Right cardiac atrium (tissue), 5 donors: ENCODE data around the gene EPHA4. TPM values are rescaled to one million over a fixed set of nuclear protein-coding genes. Genes with fewer than 3 reads are reported as not detected.

Experiments
- ATAC-seq, 2 donors: fragments of 200-7000 bp; cut with Tn5 transposase; one replicate each; pipeline versions ENCODE4 v1.8.0 to v1.9.1; 2020; ENCODE audit warnings: moderate library complexity in 2 of 2, mild to moderate bottlenecking in 1 of 2
- DNase-seq, 3 donors: peaks; one replicate each; pipeline ENCODE4 v3.0.0-alpha.2; 2020
- H3K27ac ChIP-seq: one replicate; pipeline ENCODE4 v1.5.1; 2013; ENCODE audit warnings: mild to moderate bottlenecking, low read length, control low read depth, moderate library complexity
- H3K27me3 ChIP-seq: one replicate; pipeline ENCODE4 v1.6.1; 2013; ENCODE audit not compliant: control insufficient read depth, insufficient read depth
- H3K4me1 ChIP-seq: one replicate; pipeline ENCODE4 v1.6.1; 2013; ENCODE audit warnings: low read length; ENCODE audit not compliant: control insufficient read depth, insufficient read depth
- H3K4me3 ChIP-seq: one replicate; pipeline ENCODE4 v1.5.1; 2013; ENCODE audit warnings: low read length, control low read depth
- H3K9me3 ChIP-seq: one replicate; pipeline ENCODE4 v1.6.1; 2013; ENCODE audit warnings: low read length; ENCODE audit not compliant: control insufficient read depth
- WGBS: extraction: QIAGEN DNeasy Blood & Tissue Kit; methylation state at CpG from one replicate; pipeline ENCODE4 v1.1.7; 2013; 5-methylcytosine and 5-hydroxymethylcytosine counted together
- intact Hi-C, 4 donors: fragments of 100-400 bp; cut with DNase I; formaldehyde crosslinking; loops; one replicate each; pipeline versions ENCODE4 v1.11.0 to v1.14.0; 2022 to 2023
- polyA plus RNA-seq: library from polyadenylated mRNA; stranded (reverse); fragments of 200-250 nt; gene quantifications from one replicate; pipeline ENCODE4 v1.2.3, GENCODE V29; 2013
- total RNA-seq, 4 donors: library from RNA; stranded (reverse); fragmentation: NEBNext Ultra II Directional; extraction: Animal tissue kit (Norgen Biotek cat#: 25700); gene quantifications; one replicate each; pipeline ENCODE4 v1.2.1, GENCODE V29; 2021
- donor health status: healthy with polysubstance abuse.
- donor health status: DM: no; HTN: yes; CAD: no.
- donor health status: DM: no; HTN: no; CAD: no.
- donor health status: DM: no; HTN: yes; CAD: no; lungs with severe emphysema.
- donor health status: DM: yes; HTN: yes; CAD: no.

The EPHA4 gene
- total and polyA plus RNA-seq, 5 donors = 25.9 to 110 (median 102) TPM

DNA sequence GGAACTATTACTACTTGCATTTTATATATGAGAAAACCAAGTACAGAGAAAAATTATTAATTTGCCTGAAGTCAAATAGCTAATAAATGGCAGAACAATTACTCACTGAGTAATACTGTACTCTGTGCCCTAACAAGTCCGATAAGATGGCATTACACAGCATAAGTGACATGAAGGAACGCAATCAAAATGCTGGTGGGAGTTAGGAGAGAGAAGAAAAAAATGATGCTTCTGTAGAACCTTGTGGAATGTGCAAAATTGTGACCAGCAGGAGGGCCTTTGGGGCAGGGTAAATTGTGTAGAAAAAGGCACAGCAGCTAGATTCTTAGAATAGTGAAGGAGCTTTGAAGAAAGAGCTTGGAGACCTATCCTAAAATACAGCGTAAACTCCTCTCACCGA lies 32.9 kb downstream of the EPHA4 start:
- H3K27me3 ChIP-seq = no peaks in the 10 kb centered on the region
- no peaks in the 10 kb centered on the region for H3K9me3 ChIP-seq
- H3K27ac ChIP-seq = peak overlapping the region; percentile 34
- H3K4me3 ChIP-seq = no peak overlapping the region
- intact Hi-C loops = no loop called here
- peaks cover 4% of the 10 kb centered on the region for H3K4me1 ChIP-seq
- DNase-seq (no peak), ATAC-seq (no peak)
- 73% methylated on average over 4 of the region's 4 CpGs for WGBS

DNA sequence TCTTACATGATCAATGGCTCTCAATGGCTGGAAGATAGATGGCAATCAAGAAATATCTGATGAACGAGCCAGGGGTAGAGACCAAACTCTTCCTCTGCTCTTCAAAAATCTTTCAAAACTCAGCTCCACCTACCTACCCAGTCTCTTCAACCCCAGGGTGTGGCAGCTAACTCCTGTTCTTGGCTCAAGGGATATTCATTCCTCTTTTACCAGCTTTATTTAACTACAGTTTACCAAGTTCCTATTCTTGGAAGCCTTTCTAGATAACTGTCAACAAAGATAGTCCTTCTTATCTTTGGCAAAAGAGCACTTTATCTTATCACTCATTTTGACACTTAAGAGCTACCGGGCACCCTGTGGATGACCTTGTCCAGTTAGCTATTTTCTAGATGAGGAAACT lies 36.3 kb downstream of the EPHA4 start:
- intact Hi-C loops = no loop called here
- H3K4me1 ChIP-seq = peaks cover 8% of the 10 kb centered on the region
- 50% methylated on average over 2 of the region's 2 CpGs for WGBS
- ATAC-seq (peak in 1 of 2 donors; percentile 9), DNase-seq (no peak)
- H3K9me3 ChIP-seq = no peaks in the 10 kb centered on the region
- no peaks in the 10 kb centered on the region for H3K27me3 ChIP-seq
- no peak overlapping the region for H3K4me3 ChIP-seq
- no peak overlapping the region for H3K27ac ChIP-seq

DNA sequence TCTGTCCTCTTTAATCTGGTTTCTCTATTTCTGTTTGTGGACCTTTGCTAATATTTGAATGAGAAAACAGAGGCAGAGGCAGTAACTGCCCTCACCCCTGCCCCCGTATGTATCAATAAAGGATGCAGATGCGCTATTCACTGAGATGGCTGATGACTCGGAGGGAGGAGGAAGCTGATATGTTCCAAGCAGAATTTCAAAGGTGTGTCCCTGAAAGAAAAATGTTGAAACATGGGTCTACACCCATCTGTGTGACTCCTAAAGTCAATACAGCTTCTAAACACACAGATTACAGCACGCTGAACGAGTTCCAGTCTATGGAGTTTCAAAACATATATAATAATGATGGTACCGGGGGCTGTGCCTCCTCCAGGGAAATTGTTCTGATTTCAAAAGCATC lies 38.8 kb downstream of the EPHA4 start:
- 80% methylated on average over 6 of the region's 6 CpGs for WGBS
- intact Hi-C loops = no loop called here
- peak in 1 of 2 donors; percentile 40 for ATAC-seq
- no peak for DNase-seq
- no peaks in the 10 kb centered on the region for H3K27me3 ChIP-seq
- H3K27ac ChIP-seq = no peak overlapping the region
- no peak overlapping the region for H3K4me3 ChIP-seq
- H3K4me1 ChIP-seq = peaks cover 16% of the 10 kb centered on the region
- no peaks in the 10 kb centered on the region for H3K9me3 ChIP-seq

DNA sequence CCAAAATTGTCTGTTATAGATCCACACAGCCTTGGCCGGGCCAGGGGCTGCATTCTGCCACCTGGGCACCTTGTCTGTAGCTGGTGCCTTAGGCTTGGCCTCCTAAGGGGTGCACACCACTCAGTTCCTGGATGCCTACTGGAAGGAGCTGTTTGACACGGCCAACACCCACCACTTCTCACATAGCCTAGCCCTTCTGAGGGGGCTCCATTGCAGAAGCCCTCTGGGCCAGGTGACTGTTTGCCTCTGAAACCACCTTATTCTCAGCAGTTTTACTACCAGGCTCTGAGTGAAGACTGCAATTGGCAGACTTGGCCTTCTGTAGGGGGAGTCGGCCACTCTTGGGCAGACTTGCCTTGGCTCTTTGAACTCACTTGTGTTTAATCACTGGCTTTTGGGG lies 39.5 kb downstream of the EPHA4 start:
- intact Hi-C loops = no loop called here
- ATAC-seq (no peak), DNase-seq (no peak)
- H3K9me3 ChIP-seq = no peaks in the 10 kb centered on the region
- H3K27ac ChIP-seq = no peak overlapping the region
- H3K27me3 ChIP-seq = no peaks in the 10 kb centered on the region
- peaks cover 16% of the 10 kb centered on the region for H3K4me1 ChIP-seq
- H3K4me3 ChIP-seq = no peak overlapping the region
- WGBS = 77% methylated on average over 3 of the region's 3 CpGs

DNA sequence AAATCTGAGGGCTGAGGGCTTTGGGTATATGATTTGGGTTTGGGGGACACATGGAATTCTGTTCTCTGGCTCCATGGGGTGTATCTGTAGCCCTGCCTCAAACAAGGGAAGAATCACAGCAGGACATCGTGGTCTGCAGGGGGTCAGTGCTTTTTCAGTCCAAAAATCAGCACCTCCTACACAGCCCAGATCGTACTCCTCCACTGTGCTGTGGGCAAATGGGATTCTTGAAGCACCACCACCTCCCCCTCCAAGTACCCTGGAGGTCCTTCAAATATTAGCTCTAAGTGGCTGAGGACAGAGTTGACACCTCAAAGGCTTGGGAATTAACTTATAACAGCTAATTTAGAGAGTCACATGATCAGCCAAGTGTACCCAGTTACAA lies 41.5 kb downstream of the EPHA4 start:
- no peak for ATAC-seq
- intact Hi-C loops = no loop called here
- H3K27ac ChIP-seq = peak overlapping the region; percentile 6

DNA sequence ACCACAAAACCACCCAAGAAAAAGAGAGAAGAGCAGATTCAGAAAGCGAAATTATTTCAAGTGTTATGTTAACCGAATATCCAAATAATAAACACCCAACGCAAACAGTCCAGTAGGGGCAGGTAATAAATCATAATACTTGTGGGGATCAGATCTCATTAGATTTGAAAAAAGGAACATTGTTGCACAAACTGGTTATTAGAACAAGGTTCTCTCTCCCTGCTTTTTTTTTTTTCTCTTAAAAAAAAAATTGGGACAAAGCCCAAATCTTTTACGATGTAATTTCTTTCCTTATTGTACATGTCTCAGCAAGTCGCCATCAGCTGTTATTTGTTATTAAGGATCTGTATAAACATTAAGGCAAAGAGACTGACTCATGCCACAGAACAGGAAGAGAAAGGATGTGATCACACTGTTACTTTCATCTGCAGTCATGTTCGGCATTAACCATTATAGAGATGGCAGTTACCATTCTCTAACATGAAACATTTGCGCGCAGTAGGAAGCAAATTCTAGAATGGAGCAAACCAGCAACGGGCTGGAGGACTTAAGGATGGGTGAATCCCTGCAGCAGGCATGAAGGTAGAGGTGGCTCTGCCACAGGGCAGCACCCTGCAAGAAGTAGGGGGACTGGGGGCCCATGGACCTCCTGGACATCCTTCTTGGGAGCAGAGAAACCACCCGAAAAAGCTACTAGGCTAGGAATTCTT lies 42.0 kb downstream of the EPHA4 start:
- intact Hi-C loops = no loop called here
- ATAC-seq (peak in 1 of 2 donors; percentile 30), DNase-seq (no peak)
- Histone ChIP-seq H3K4me1 (peaks cover 21% of the 10 kb centered on the region), H3K27ac (peak overlapping the region; percentile 6), H3K27me3 (no peaks in the 10 kb centered on the region), H3K9me3 (no peaks in the 10 kb centered on the region), H3K4me3 (no peak overlapping the region)
- 48% methylated on average over 10 of the region's 10 CpGs for WGBS

More for the DNA sequence above, 41.5 kb downstream of the EPHA4 start:
- WGBS = 49% methylated on average over 2 of the region's 2 CpGs
- no peak for DNase-seq
- no peaks in the 10 kb centered on the region for H3K27me3 ChIP-seq
- H3K4me1 ChIP-seq = peaks cover 18% of the 10 kb centered on the region
- no peaks in the 10 kb centered on the region for H3K9me3 ChIP-seq
- no peak overlapping the region for H3K4me3 ChIP-seq

DNA sequence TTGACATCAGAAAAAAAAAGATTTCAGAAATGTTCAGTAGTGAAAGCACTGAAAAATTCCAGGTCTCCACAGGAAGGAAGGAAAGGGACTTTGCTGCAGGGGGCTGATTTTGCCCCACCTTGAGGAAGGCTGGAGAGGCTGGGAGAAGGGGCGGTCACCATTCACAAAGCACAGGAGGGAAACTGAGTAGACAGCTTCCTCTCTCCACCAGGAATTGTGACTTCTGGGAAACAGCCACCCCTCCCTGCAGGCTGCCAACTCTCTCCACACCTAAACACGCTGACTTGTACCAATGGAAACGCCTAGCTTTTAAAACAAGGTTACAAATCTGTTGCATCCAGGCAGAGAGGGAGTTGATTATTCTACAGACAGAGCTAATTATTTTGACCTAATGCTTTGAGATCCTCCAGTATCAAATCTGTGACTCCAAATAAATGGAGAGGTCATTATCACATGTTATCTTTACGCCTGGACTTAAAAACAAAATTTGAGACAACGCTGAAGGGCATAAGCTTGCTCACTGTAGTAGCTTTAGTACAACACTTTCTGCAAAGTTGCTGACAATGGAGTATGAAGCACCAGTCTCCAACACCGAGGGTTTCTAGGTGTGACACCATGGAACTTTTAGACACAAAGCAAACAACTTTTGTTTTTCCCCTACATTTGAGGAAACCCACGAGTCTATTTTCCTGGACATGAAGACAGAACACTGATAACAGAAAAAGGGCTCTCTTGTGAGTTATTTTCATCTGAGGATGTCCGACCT lies 42.7 kb downstream of the EPHA4 start:
- H3K27ac ChIP-seq = peak overlapping the region; percentile 68

DNA sequence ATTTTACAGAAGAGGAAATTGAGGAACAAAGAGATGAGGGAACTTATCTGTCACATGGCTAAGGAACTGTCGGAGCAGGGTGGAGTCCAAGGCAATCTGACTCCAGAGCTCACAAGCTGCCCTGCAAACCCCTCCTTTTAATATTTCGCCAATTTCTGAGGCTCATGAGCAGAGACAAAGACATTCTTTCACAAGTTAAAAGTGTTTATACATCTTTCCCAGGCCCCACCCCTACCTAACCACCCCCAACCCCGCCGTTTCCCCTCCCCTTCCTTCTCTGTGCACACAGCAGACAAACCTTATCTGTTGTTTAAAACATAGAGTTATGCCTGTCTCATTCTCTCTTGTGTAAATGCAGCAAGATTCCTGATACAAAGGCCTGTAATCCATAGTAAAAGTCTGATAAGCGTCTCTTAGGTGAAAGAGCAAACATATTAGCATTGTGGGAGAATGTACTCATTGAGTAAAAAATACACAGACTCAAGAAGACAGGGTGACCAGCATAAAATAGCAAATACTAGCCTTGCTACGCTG lies 44.3 kb downstream of the EPHA4 start:
- Histone ChIP-seq H3K4me3 (no peak overlapping the region), H3K27me3 (no peaks in the 10 kb centered on the region), H3K27ac (peak overlapping the region; percentile 36), H3K9me3 (no peaks in the 10 kb centered on the region), H3K4me1 (peaks cover 21% of the 10 kb centered on the region)
- intact Hi-C loops = no loop called here
- DNase-seq = no peak
- peak; percentile 56 to 72 for ATAC-seq
- WGBS = 24% methylated on average over 6 of the region's 6 CpGs

More for the DNA sequence above, 42.7 kb downstream of the EPHA4 start:
- intact Hi-C loops = no loop called here
- Histone ChIP-seq H3K27me3 (no peaks in the 10 kb centered on the region), H3K4me1 (peaks cover 21% of the 10 kb centered on the region), H3K4me3 (no peak overlapping the region), H3K9me3 (no peaks in the 10 kb centered on the region)
- peak; percentile 25 to 58 (median 51) for DNase-seq
- peak; percentile 61 to 77 for ATAC-seq
- 30% methylated on average over 8 of the region's 8 CpGs for WGBS

DNA sequence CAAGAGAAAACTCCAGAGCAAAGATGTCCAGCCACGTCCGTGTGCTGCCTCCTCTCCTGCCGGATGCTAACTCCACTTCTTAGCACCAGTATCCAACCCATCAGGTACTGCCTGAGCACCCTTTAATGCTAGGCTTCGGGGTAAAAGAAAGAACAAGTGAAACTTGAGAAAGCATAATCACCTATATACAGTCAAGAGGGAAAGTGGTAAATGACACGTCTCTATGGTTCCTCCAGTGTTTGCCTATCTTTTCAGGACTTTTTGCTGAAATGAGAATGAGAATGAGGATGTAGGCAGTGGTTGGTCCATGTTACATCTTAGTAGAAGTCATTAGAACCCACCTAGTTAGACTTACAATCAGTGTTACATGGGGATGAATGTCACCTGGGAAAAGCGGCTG lies 47.9 kb downstream of the EPHA4 start:
- Histone ChIP-seq H3K9me3 (no peaks in the 10 kb centered on the region), H3K4me3 (no peak overlapping the region), H3K4me1 (peaks cover 17% of the 10 kb centered on the region), H3K27me3 (no peaks in the 10 kb centered on the region), H3K27ac (no peak overlapping the region)
- ATAC-seq = no peak
- no peak for DNase-seq
- intact Hi-C loops = no loop called here
- WGBS = 69% methylated on average over 6 of the region's 6 CpGs

DNA sequence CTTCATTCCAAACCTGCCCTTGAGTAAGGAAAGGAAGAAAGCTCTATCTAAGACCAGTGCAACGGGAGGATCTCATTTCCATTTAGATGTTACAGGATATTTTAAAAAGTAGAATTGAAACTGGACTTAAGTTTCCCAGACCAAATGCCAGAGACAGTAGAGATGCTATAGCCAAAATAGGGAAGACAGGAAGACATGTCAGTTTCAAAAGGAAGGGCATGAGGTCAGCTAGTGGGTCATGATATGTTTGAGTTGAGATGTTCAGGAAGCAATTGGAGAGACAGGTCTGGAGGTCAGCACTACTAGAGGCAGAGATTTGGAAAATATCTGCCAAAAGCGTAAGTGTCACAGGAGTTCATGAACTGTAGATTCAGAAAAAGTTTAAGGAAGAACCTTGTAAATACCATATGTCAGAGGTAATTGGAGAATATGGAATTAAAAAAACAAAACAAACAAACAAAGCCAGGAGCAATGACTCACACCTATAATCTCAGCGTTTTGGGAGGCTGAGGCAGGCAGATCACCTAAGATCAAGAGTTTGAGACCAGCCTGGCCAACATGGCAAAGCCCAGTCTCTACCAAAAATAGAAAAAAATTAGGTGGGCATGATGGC lies 50.8 kb downstream of the EPHA4 start:
- intact Hi-C loops = no loop called here
- ATAC-seq = no peak
- WGBS = 61% methylated on average over 3 of the region's 3 CpGs

More for the DNA sequence above, 50.8 kb downstream of the EPHA4 start:
- Histone ChIP-seq H3K4me1 (peaks cover 22% of the 10 kb centered on the region), H3K27ac (no peak overlapping the region), H3K27me3 (no peaks in the 10 kb centered on the region), H3K9me3 (no peaks in the 10 kb centered on the region), H3K4me3 (no peak overlapping the region)
- no peak for DNase-seq
